Glomerular endothelial cell (primary cell): ENCODE data around the gene ZNF394. TPM values are rescaled to one million over a fixed set of nuclear protein-coding genes. Genes with fewer than 3 reads are reported as not detected.
"Not testable (repeated sequence)": the region's sequence is repeated elsewhere in the genome, so short reads cannot be mapped to it uniquely, and the experiment has no call there.

Source experiments
- DNase-seq: peaks from one replicate; pipeline ENCODE4 v3.0.0-alpha.2; 2011; ENCODE audit warnings: low read depth, low spot score; ENCODE audit errors: extremely low read depth
- total RNA-seq: library from RNA; depleted of rRNA; stranded (reverse); fragments of >200 nt; gene quantifications from 2 replicates; pipeline ENCODE4 v1.2.3, GENCODE V29; 2015

Gene ZNF394
- total RNA-seq: 19.0 and 39.2 TPM in 2 replicates

DNA sequence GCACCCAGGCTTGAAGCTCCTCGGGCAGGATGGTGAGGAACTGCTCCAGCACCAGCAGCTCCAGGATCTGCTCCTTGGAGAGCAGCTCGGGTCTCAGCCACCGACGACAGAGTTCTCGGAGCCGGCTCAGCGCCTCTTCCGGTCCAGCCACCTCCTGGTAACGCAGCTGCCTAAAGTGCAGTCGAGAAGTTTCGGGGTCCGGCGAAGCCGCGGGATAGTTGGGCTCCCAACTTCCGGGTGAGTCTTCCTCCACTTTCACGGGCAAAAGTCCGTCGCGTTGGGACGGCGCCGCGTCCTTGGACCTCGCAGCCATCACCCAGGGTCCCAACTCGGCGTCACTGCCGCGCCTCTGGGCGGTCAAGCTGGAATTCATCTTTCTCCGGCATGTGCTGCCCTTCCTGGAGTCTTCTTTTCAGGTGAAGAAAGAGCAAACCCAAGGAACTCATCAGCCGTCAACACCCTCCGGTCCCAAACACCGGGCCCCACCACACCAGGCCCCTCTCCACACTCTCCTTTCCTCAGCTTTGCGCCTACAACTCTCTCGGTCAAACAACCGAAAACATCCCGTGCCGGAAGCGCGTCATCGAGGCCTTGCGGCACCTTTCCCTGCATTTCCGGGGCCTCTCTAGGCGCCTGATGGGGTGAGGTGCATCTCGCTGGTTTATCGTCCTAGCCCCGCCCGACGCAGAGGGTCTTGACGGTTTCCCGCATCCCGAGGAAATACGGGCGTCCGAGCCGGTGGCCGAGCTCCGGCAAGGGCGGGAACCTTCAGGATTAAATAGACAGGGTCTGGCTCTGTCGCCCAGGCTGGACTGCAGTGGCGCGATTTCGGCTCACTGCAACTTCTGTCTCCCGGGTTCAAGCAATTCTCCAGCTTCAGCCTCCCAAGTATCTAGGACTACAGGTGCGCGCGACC lies at the start of gene ZNF394:
Gene ZNF394, minus strand, starts transcription at position 561 of the 916 bp plus-strand sequence. Its CDS starts 188 bp downstream, at position 373.
- peak; percentile 44 for DNase-seq

DNA sequence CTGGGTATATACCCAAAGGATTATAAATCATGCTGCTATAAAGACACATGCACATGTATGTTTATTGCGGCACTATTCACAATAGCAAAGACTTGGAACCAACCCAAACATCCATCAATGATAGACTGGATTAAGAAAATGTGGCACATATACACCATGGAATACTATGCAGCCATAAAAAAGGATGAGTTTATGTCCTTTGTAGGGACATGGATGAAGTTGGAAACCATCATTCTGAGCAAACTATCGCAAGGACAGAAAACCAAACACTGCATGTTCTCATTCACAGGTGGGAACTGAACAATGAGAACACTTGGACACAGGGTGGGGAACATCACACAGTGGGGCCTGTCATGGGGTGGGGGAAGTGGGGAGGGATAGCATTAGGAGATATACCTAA lies 49.5 kb upstream of the ZNF394 start:
- not testable (repeated sequence) for DNase-seq

DNA sequence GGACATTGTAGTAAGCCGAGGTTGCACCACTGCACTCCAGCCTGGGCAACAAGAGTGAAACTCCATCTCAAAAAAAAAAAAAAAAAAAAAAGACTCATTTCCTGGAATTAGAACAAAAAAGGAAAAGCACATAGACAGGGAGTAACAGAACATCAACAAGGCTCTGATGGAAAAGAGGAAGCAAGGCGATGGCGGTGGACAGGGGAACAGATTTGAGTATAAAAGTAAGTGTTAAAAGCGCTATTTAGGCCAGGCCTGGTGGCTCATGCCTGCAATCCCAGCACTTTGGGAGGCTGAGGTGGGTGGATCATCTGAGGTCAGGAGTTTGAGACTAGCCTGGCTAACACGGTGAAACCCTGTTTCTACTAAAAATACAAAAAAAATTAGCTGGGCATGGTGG lies 45.2 kb upstream of the ZNF394 start:
- DNase-seq: not testable (repeated sequence)

DNA sequence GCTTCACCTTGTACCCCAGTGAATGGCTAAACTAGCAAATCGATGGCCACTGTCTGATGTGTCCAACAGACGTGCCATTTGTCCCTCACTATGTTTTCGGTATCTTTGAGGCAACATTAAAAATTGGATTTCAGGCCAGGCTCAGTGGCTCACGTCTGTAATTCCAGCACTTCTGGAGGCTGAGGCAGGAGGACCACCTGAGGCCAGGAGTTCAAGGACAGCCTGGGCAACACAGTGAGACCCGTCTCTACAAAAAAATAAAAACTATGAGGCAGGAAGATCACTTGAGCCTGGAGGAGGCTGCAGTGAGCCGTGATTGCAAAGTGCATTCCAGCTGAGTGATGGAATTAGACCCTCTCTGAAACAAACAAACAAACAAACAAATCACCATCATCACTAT lies 43.8 kb upstream of the ZNF394 start:
- DNase-seq: no peak

DNA sequence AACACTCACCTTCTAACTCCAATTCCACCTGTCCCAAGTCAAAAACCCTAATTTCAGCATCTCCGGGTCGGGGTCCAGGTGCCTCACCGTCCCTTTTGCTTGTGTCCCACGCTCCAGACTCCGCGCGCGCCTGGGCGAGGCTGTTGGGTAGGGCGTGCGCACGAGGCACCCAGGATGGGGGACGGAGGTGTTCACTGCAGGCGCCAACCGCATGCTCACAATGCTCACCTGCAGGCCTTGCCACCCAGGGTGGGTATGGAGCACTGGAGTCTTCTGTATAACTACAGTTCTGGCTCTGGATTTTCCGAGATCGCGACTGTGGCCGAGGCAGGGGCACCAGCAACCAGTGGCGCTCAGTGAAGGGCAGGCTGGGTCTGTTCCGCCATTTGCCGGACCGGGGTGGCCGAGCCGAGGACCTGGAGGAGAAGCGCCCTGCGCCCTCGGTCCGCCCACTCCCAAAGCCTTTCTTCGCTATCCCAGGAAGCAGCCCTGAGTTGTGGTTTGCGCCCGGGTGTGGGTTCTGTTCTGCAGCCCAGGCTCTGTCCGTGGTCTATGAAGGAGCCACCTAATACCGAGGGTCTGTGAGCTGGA lies 43.1 kb upstream of the ZNF394 start:
- DNase-seq: no peak

DNA sequence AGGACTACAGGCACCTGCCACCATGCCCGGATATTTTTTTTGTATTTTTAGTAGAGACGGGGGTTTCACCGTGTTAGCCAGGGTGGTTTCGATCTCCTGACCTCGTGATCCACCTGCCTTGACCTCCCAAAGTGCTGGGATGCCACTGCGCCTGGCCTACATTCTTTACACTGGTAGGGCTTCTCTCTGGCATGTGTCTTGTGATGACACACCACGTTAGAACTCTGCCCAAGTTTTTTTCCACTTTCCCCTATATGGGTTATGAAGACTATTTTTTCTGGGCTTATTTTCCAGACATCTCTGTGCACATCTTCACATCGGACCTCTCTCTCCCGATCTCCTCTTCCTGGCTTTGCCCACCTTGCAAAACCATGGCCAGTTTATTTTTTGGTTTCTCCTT lies 41.1 kb upstream of the ZNF394 start:
- DNase-seq: no peak

DNA sequence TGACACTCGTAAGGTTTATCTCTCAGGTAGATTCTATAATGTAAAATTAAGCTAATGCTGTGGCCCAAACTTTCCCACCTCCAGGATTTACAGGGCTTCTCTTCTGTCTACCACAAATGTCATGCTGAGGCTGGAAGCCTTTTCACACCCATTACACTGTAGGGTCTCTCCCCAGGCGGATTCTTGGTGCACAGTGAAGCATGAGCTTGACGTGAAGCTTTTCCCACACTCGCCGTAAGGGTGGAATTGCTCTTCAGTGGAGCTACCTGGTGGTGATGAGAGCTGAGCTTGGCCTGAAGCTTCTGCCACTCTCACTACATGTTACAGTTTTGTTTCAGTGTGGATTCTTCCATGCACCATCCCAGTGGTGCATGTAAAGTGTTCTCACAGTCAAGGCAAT lies 40.5 kb upstream of the ZNF394 start:
- DNase-seq: no peak

DNA sequence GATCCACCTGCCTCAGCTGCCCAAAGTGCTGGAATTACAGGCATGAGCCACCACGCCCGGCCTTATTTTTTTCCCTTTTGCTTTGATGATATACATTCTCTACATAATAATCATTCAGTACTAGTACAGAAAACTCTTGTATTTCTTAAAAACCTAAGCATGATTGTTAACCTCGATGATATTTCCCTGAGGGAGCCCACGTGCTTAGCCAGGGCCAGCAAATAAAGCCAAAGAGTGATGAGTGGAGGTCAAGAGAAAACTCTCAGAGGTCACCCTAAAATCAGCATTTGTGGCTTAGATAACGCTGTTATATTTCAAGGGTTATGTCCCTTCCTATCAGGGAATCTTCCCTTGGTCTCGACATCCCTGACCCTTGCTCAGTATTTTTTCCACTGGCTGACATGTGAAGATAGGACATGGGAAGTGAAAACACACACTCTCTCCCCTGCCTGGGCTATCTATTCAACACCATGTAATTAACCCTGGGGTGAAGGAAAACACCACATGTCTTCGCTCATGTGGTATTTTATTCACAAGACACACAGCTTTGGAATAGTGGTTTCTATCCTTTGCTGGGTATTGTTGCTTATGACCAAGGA lies 39.2 kb upstream of the ZNF394 start:
- DNase-seq: no peak

DNA sequence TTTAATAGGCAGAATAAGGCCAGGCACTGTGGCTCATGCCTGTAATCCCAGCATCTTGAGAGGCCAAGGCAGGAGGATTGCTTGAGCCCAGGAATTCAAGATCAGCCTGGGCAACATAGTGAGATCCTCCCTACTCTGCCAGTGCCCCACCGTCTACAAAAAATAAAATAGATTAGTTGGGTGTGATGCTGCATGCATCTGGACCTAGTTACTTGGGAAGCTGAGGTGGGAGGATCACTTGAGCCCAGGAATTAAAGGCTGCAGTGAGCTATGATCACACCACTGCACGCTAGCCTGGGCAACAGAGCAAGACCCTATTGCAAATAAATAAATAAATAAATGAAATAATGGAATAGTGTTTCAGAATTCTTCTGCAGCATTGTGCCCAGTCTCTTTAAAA lies 35.6 kb upstream of the ZNF394 start:
- no peak for DNase-seq

DNA sequence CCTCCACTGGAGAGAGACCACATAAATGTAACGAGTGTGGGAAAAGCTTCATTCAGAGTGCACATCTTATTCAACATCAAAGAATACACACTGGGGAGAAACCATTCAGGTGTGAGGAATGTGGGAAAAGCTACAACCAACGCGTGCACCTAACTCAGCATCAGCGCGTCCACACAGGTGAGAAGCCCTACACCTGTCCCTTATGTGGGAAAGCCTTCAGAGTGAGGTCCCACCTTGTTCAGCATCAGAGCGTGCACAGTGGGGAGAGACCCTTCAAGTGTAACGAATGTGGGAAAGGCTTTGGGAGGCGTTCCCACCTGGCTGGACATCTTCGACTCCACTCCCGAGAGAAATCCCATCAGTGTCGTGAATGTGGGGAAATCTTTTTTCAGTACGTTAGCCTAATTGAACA lies 31.3 kb upstream of the ZNF394 start:
- no peak for DNase-seq

DNA sequence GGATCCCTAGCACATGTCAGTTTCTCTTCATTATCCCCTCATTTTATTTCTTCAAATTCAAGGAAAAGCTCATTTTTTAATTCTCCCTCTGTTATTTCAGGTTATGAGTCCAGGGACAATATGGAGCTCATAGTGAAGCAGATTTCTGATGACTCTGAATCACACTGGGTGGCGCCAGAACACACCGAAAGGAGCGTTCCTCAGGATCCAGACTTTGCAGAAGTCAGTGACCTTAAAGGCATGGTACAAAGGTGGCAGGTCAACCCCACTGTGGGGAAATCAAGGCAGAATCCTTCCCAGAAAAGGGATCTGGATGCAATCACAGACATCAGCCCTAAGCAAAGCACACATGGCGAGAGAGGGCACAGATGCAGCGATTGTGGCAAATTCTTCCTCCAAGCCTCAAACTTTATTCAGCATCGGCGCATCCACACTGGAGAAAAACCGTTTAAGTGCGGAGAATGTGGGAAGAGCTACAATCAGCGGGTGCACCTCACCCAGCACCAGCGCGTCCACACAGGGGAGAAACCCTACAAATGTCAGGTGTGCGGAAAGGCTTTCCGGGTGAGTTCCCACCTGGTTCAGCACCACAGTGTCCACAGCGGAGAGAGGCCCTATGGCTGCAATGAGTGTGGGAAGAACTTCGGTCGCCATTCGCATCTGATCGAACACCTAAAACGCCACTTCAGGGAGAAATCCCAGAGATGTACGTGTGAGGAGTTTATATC lies 25.8 kb upstream of the ZNF394 start:
- DNase-seq: no peak

DNA sequence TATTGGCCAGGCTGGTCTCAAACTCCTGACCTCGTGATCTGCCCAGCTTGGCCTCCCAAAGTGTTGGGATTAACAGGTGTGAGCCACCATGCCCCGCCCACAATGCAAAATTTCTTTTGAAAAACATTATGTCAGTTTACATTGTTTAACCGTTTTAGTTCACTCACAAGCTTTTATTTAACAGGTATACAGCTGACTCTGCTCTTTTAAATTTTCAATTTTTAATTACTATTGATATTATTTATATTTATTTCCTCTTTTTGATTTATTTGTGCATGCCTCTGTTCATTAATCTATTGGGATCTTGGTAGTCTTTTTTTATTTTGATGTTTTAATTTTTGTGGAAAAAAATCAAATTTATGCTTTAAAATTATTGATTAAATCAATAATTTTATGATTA lies 21.3 kb upstream of the ZNF394 start:
- DNase-seq: no peak

DNA sequence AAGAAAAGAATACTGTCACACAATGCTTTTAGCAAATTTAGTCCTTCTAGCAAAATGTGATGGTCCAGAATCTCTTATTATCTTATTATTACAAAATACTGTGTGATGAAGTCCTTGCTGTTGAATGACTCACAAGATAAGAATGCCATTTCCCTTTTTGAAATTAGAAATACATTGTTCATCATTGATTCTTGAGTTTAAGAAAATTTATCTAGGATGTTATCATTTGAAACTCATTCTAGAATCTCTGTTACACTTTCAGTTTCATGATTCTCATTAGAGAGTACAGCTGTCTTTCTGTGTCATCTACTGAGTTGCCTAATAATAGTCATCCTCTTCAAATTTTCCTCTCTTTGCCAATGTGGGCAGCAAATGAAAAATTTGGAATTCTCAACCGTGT lies 14.0 kb upstream of the ZNF394 start:
- DNase-seq: no peak

DNA sequence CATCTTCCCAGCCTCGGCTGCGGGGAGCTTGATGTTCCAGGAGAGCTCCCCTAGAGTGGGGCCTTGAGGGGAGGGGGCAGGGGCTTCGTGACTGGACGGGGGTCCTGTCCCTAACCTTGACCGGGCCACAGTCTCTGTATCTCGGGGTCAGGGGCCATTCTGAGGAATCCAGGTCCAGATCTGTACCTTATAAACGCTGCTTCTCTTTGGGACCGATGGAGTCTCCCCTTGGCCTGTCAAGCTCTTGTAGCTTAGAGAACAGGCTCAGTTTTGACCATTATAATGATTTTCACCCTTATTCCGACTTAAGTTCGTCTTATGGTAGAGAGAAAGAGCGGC lies 5.2 kb upstream of the ZNF394 start:
- no peak for DNase-seq

DNA sequence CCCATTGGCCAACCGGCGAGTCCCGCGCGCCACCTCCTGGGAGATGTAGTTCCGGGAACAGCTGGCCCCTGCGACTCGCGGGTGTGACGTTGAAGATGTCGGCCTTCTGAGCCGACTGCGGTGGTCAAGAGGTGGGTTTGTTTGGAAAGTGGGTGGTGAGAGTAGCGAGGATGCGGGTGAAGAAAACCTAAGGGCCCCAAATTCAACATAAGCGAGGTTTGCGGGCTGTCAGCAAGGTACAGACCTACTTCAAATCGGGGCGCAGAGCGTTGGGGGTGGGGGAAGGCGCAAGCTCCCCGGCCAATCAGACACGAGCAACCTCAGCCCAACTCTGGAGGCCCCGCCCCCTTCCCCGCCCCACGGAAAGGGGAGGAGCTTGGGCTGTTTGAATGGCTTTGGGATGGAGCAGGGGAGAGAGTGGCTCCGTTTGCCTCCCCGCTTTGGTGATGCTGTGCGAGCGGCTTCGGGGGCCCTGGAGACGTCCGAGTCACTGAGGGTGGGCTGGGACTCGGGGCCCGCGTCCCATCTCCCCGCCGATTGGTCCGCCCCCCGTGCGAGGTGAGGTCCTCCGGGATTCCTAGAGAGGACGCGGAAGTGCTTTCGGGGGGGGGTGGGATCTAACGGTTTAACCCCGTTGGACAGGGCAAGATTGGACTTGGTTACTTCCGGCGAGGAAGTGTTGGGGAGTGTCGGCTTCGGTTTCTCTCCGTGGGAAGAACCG lies 4.7 kb upstream of the ZNF394 start, which contains the start of gene ZKSCAN5:
Gene ZKSCAN5, plus strand, starts transcription at position 60 of the 721 bp plus-strand sequence. CDS start 1,383 bp downstream, outside the sequence.
- DNase-seq: peak; percentile 75

DNA sequence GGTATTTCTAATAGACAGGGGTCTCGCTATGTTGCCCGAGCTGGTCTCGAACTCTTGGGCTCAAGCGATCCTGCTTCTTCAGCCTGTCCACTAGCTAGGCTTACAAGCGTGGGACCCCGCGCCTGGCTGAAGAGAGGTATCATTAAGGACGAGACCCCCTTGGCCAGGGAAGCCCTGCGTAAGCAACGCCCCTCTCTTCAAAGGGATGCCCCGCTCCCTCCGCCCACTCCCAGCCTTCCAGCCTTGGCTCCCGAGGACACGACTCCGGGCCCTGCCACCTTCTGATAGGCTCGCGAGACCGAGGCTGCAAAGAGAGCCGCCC lies 4.2 kb upstream of the ZNF394 start:
- DNase-seq: no peak

DNA sequence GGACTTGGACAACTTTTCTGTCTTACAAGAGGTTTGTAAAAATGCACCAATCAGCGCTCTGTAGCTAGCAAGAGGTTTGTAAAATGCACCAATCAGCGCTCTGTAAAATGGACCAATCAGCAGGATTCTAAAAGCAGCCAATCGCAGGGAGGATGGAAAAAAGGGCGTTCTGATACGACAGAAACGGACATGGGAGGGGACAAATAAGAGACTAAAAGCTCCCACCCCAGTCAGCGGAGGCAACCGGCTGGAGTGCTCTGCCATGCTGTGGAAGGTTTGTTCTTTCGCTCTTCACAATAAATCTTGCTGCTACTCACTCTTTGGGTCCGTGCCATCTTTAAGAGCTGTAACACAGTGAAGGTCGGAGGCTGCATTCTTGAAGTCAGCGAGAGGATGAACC lies 1.2 kb upstream of the ZNF394 start:
- not testable (repeated sequence) for DNase-seq

DNA sequence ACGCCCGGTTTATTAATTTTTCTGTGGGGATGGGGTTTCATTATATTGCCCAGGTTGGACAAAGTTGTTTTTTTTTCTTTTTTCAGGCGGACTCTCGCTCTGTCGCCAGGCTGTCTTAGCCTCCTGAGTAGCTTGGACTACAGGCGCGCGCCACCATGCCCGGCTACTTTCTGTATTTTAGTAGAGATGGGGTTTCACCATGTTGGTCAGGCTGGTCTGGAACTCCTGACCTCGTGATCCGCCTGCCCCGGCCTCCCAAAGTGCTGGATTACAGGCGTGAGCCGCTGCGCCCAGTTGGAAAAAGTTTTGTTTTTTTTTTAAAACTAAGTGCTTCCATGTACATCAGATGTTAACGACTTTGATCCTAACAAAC lies 542 bp upstream of the ZNF394 start:
- DNase-seq: no peak

DNA sequence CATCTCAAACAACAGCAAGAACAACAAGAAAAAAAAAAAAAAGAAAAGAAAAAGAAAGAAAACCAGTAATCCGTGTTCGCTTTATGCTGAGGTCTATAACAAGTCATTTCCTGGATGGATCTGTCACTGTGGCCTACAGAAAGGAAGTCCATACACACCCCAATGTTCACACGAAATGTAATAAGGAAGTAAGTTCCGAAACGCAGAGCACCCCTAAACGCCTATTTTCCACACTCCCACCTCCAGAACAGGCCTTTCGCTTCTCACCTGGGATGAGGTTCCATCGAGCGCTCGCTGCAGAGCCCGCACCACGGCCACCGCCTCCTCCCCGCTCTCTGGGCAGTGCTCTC lies 735 bp downstream of the ZNF394 start:
- no peak for DNase-seq

DNA sequence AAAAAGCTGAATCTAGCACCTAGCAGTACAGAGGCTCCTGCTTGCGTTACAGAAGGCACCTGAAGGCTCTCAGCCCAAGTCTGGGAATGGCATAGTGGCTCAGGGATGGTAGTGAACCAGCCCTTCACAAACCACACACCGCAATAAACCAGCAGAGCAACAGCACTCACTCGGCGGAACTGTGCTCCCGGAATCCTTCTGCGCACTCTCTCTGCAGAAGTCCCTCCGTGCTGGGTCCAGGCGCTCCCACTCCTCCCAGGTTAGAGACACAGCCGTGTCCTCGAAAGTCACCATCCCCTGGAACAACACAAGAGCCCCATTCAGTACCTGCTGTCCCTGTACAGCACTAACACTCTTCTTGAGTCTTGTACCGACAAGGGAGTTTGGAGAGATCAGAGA lies 1.5 kb downstream of the ZNF394 start:
- DNase-seq: no peak
